Trophoblast cell (in vitro differentiated cells and primary cell): ENCODE results near the gene SLC16A10.
"Not testable (repeated sequence)": the region's sequence is repeated elsewhere in the genome, so short reads cannot be mapped to it uniquely, and the experiment has no call there.

Experiments used
- DNase-seq, 2 donors: peaks; one replicate each; pipeline ENCODE4 v3.0.0-alpha.2; 2016
- H2AFZ ChIP-seq: 2 replicates; pipeline ENCODE4 v1.6.1; 2013; ENCODE audit warnings: low read length, moderate library complexity, mild to moderate bottlenecking; ENCODE audit not compliant: insufficient read depth, poor library complexity
- H2AK5ac ChIP-seq: 2 replicates; pipeline ENCODE4 v1.6.1; 2013; ENCODE audit warnings: mild to moderate bottlenecking, low read length
- H2BK120ac ChIP-seq: 2 replicates; pipeline ENCODE4 v1.6.1; 2013; ENCODE audit warnings: low read length, mild to moderate bottlenecking, moderate library complexity; ENCODE audit not compliant: insufficient read depth, poor library complexity
- H2BK12ac ChIP-seq: 2 replicates; pipeline ENCODE4 v1.6.1; 2013; ENCODE audit warnings: mild to moderate bottlenecking, low read length, moderate library complexity
- H2BK5ac ChIP-seq: 2 replicates; pipeline ENCODE4 v1.6.1; 2013; ENCODE audit warnings: low read length, low read depth, moderate library complexity, mild to moderate bottlenecking; ENCODE audit not compliant: poor library complexity
- H3K14ac ChIP-seq: 2 replicates; pipeline ENCODE4 v1.6.1; 2013; ENCODE audit warnings: mild to moderate bottlenecking, low read length
- H3K18ac ChIP-seq: 2 replicates; pipeline ENCODE4 v1.6.1; 2013; ENCODE audit warnings: mild to moderate bottlenecking, low read length
- H3K23ac ChIP-seq: 2 replicates; pipeline ENCODE4 v1.6.1; 2013; ENCODE audit warnings: low read length
- H3K27ac ChIP-seq: 2 replicates; pipeline ENCODE4 v1.5.1; 2013; ENCODE audit warnings: low read depth, mild to moderate bottlenecking, inconsistent platforms, low read length, moderate library complexity
- H3K27me3 ChIP-seq: 2 replicates; pipeline ENCODE4 v1.6.1; 2013; ENCODE audit warnings: inconsistent platforms, mild to moderate bottlenecking, low read length, moderate library complexity; ENCODE audit not compliant: insufficient read depth
- H3K36me3 ChIP-seq, 2 experiments: 1 replicate in 1 of 2; 2 replicates in 1 of 2; pipeline ENCODE4 v1.6.1; 2013; ENCODE audit warnings: low read length in 2 of 2, mild to moderate bottlenecking in 2 of 2, moderate library complexity in 1 of 2; ENCODE audit not compliant: insufficient read depth in 2 of 2, control insufficient read depth in 1 of 2
- H3K4ac ChIP-seq: 2 replicates; pipeline ENCODE4 v1.6.1; 2013; ENCODE audit warnings: low read depth, mild to moderate bottlenecking, low read length, moderate library complexity
- H3K4me1 ChIP-seq, 2 experiments: 1 replicate in 1 of 2; 2 replicates in 1 of 2; pipeline ENCODE4 v1.6.1; 2013; ENCODE audit warnings: low read length in 2 of 2, mild to moderate bottlenecking in 2 of 2, moderate library complexity in 1 of 2; ENCODE audit not compliant: insufficient read depth in 2 of 2, control insufficient read depth in 1 of 2
- H3K4me2 ChIP-seq: 2 replicates; pipeline ENCODE4 v1.6.1; 2013; ENCODE audit warnings: inconsistent platforms, mild to moderate bottlenecking, low read length, moderate library complexity
- H3K4me3 ChIP-seq: 2 replicates; pipeline ENCODE4 v1.5.1; 2013; ENCODE audit warnings: mild to moderate bottlenecking, low read depth, low read length, inconsistent platforms
- H3K79me1 ChIP-seq: one replicate; pipeline ENCODE4 v1.6.1; 2013; ENCODE audit warnings: low read length
- H3K79me2 ChIP-seq: 2 replicates; pipeline ENCODE4 v1.6.1; 2013; ENCODE audit warnings: low read length, mild to moderate bottlenecking; ENCODE audit not compliant: control insufficient read depth, insufficient read depth, poor library complexity
- H3K9ac ChIP-seq: 2 replicates; pipeline ENCODE4 v1.6.1; 2013; ENCODE audit warnings: mild to moderate bottlenecking, low read length
- H3K9me3 ChIP-seq: 2 replicates; pipeline ENCODE4 v1.6.1; 2013; ENCODE audit warnings: low read depth, mild to moderate bottlenecking, control low read depth, inconsistent platforms, low read length; ENCODE audit not compliant: insufficient read depth
- H4K12ac ChIP-seq: 2 replicates; pipeline ENCODE4 v1.6.1; 2013; ENCODE audit warnings: low read depth, mild to moderate bottlenecking, low read length, moderate library complexity
- H4K8ac ChIP-seq: 2 replicates; pipeline ENCODE4 v1.6.1; 2013; ENCODE audit warnings: low read depth, mild to moderate bottlenecking, low read length, moderate library complexity
- H4K91ac ChIP-seq: one replicate; pipeline ENCODE4 v1.6.1; 2013; ENCODE audit warnings: low read depth, mild to moderate bottlenecking, low read length, moderate library complexity
- WGBS: extraction: QIAGEN DNeasy Blood & Tissue Kit; methylation state at CpG from one replicate; pipeline ENCODE4 v1.1.7; 2013; ENCODE audit warnings: missing lambda C conversion rate; ENCODE audit not compliant: insufficient read length, insufficient coverage; ENCODE audit errors: extremely low coverage; 5-methylcytosine and 5-hydroxymethylcytosine counted together

The SLC16A10 gene

DNA sequence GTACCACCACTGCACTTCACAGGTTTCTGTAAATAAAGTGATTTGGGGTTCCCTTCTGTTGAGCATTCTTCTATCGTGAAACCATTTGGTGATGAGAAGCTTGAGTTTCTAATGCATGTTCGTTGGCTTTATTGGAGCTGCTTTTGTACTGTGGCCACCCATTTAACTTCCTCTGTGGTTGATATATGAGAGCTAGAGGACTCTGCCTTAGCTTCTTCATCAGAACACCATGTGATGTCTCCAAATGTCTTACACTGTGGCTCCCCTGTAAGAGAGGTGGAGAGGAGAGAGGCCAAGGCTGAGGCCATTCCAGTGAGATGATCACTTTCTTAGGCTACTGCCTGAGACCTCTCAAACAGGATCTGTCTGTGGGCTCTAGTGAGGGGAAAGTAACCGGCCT, 114.5 kb downstream of the SLC16A10 start:
- H3K4me1 ChIP-seq, result no peaks in the 10 kb centered on the region

DNA sequence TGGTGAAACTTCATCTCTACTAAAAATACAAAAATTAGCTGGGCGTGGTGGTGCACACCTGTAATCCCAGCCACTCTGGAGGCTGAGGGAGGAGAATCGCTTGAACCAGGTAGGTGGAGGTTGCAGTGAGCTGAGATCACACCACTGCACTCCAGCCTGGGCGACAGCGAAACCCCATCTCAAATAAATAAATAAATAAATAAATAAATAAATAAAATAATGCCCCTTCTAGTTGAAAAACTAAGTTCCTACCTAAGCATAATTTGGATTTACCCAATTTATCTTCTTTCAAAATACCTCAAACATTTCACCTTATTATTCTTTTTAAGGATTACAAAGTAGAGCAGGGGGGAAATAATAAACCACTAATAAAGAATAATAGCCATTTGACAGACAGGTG, 116.2 kb downstream of the SLC16A10 start:
- not testable (repeated sequence) for H3K27me3 ChIP-seq, H2AFZ ChIP-seq, DNase-seq, H3K4me3 ChIP-seq, H3K9me3 ChIP-seq, H2BK5ac ChIP-seq, H2BK12ac ChIP-seq, H3K79me2 ChIP-seq, H3K9ac ChIP-seq, H3K23ac ChIP-seq, H4K8ac ChIP-seq, H3K18ac ChIP-seq, H2AK5ac ChIP-seq, H4K12ac ChIP-seq, H3K4ac ChIP-seq, H4K91ac ChIP-seq, H3K79me1 ChIP-seq, H2BK120ac ChIP-seq, H3K4me1 ChIP-seq, H3K4me2 ChIP-seq, H3K27ac ChIP-seq, H3K14ac ChIP-seq, H3K36me3 ChIP-seq
- no CpG with 5 or more reads among the region's 4 CpGs for WGBS

More for the DNA sequence above, 114.5 kb downstream of the SLC16A10 start:
- WGBS, result no CpG with 5 or more reads among the region's 3 CpGs
- no peaks in the 10 kb centered on the region for H3K79me1 ChIP-seq
- H3K9ac ChIP-seq, result no peak overlapping the region
- no peaks in the 10 kb centered on the region for H3K9me3 ChIP-seq
- H2BK5ac ChIP-seq, result no peak overlapping the region
- H2BK120ac ChIP-seq, result no peak overlapping the region
- no peak overlapping the region for H3K4me2 ChIP-seq
- no peak overlapping the region for H3K4me3 ChIP-seq
- no peak overlapping the region for H4K12ac ChIP-seq
- H3K36me3 ChIP-seq, result no peaks in the 10 kb centered on the region
- H3K18ac ChIP-seq, result no peak overlapping the region
- no peak overlapping the region for H3K27ac ChIP-seq
- no peak overlapping the region for H2AK5ac ChIP-seq
- H2AFZ ChIP-seq, result no peak overlapping the region
- no peak for DNase-seq
- no peak overlapping the region for H3K23ac ChIP-seq
- no peak overlapping the region for H4K8ac ChIP-seq
- H3K79me2 ChIP-seq, result no peaks in the 10 kb centered on the region
- no peak overlapping the region for H3K4ac ChIP-seq
- H4K91ac ChIP-seq, result no peak overlapping the region
- H3K27me3 ChIP-seq, result no peaks in the 10 kb centered on the region
- H3K14ac ChIP-seq, result no peak overlapping the region
- no peak overlapping the region for H2BK12ac ChIP-seq

DNA sequence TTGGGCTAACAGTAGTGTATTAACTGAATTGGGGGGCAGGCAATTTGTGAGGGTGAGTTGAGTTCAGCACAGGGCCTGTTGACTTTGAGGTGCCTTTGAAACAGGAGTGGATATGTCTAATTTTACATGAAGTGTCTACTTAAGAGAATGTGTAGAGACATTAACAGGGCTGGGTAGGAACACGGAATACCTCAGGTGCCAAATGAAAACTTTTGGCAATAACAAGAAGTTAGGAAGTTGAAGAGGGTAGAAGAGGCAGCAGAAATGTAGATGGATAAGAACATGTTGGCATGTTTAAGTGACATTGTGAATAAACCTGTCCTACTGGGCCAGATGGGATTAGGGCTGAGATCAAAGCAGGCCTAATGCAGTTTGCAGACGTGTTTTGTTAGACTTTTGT, 117.0 kb downstream of the SLC16A10 start:
- H3K9ac ChIP-seq, result no peak overlapping the region
- no peak overlapping the region for H2BK12ac ChIP-seq
- H3K18ac ChIP-seq, result no peak overlapping the region
- H3K4me2 ChIP-seq, result no peak overlapping the region
- H3K79me2 ChIP-seq, result no peaks in the 10 kb centered on the region
- no peak overlapping the region for H3K27ac ChIP-seq
- H2AK5ac ChIP-seq, result no peak overlapping the region
- DNase-seq, result no peak
- H3K4me3 ChIP-seq, result no peak overlapping the region
- H3K4me1 ChIP-seq, result no peaks in the 10 kb centered on the region
- H2BK120ac ChIP-seq, result no peak overlapping the region
- H2BK5ac ChIP-seq, result no peak overlapping the region
- H2AFZ ChIP-seq, result no peak overlapping the region
- no peak overlapping the region for H3K4ac ChIP-seq
- no peak overlapping the region for H4K8ac ChIP-seq
- no peaks in the 10 kb centered on the region for H3K9me3 ChIP-seq
- H3K36me3 ChIP-seq, result no peaks in the 10 kb centered on the region
- no CpG with 5 or more reads among the region's 2 CpGs for WGBS
- no peaks in the 10 kb centered on the region for H3K27me3 ChIP-seq
- no peaks in the 10 kb centered on the region for H3K79me1 ChIP-seq
- H4K12ac ChIP-seq, result no peak overlapping the region
- H3K23ac ChIP-seq, result no peak overlapping the region
- no peak overlapping the region for H4K91ac ChIP-seq
- no peak overlapping the region for H3K14ac ChIP-seq

DNA sequence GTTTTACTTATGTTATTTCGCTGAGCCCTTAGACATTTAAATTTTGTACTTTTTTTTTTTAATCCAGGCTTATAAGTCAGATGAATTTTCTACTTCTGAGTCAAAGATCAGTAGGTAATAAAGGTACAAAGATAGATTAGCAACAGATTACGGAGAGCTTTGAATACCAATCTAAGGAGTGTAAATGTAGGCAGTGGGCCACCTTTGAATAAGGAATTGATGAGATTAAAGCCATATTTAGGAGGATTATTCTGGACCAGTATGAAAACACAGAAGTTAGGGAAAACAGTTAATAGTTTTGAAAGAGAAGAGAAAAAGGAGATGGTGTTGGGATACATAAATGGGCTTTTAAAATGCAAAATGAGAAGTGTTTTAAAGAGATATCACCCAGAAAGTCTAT, 117.6 kb downstream of the SLC16A10 start:
- no peaks in the 10 kb centered on the region for H3K9me3 ChIP-seq
- no peak overlapping the region for H2BK12ac ChIP-seq
- no peak overlapping the region for H3K4me3 ChIP-seq
- H4K8ac ChIP-seq, result no peak overlapping the region
- H3K4me2 ChIP-seq, result no peak overlapping the region
- no peak overlapping the region for H2AK5ac ChIP-seq
- H3K23ac ChIP-seq, result no peak overlapping the region
- no peak overlapping the region for H3K18ac ChIP-seq
- no peak overlapping the region for H3K9ac ChIP-seq
- no peaks in the 10 kb centered on the region for H3K27me3 ChIP-seq
- no peaks in the 10 kb centered on the region for H3K79me2 ChIP-seq
- H3K79me1 ChIP-seq, result no peaks in the 10 kb centered on the region
- H2AFZ ChIP-seq, result no peak overlapping the region
- H3K14ac ChIP-seq, result no peak overlapping the region
- no peak overlapping the region for H2BK5ac ChIP-seq
- H3K4ac ChIP-seq, result no peak overlapping the region
- WGBS, result no CpG with 5 or more reads among the region's 2 CpGs
- no peak overlapping the region for H3K27ac ChIP-seq
- H3K36me3 ChIP-seq, result no peaks in the 10 kb centered on the region
- no peak for DNase-seq
- no peaks in the 10 kb centered on the region for H3K4me1 ChIP-seq
- H4K91ac ChIP-seq, result no peak overlapping the region
- H2BK120ac ChIP-seq, result no peak overlapping the region
- no peak overlapping the region for H4K12ac ChIP-seq
